DND-41 (cell line): Measurements from ENCODE around the gene GP9.

Experiments
- ATAC-seq: fragments of 200-7000 bp; cut with Tn5 transposase; 3 replicates; pipeline ENCODE4 v1.9.1; 2021; ENCODE audit warnings: low read depth; ENCODE audit not compliant: insufficient read depth
- DNase-seq: peaks from one replicate; pipeline ENCODE4 v3.0.0-alpha.2; 2020
- H2AFZ ChIP-seq: 2 replicates; pipeline ENCODE4 v1.6.0; 2012; ENCODE audit warnings: low read depth, low read length
- H3K27ac ChIP-seq: 2 replicates; pipeline ENCODE4 v1.5.1; 2012; ENCODE audit warnings: low read length, inconsistent platforms
- H3K27me3 ChIP-seq: fragments of 200-600 bp; sonication (generic); 2 replicates; pipeline ENCODE4 v1.6.0; 2012; ENCODE audit warnings: low read length, mild to moderate bottlenecking, inconsistent platforms; ENCODE audit not compliant: insufficient read depth, poor library complexity
- H3K36me3 ChIP-seq: 2 replicates; pipeline ENCODE4 v1.5.1; 2012; ENCODE audit warnings: low read length, inconsistent platforms; ENCODE audit not compliant: insufficient read depth
- H3K4me1 ChIP-seq: 2 replicates; pipeline ENCODE4 v1.5.1; 2012; ENCODE audit warnings: mild to moderate bottlenecking, low read length; ENCODE audit not compliant: insufficient read depth
- H3K4me2 ChIP-seq: 2 replicates; pipeline ENCODE4 v1.6.0; 2012; ENCODE audit warnings: mild to moderate bottlenecking, moderate library complexity, low read length, inconsistent platforms; ENCODE audit not compliant: insufficient read depth
- H3K4me3 ChIP-seq, 2 experiments: fragments of 200-600 bp in 1 of 2; shearing (Covaris generic) in 1 of 2; 2 replicates each; pipeline ENCODE4 v1.5.1; 2012 to 2016; ENCODE audit warnings: inconsistent platforms in 2 of 2, low read length in 2 of 2, mild to moderate bottlenecking in 2 of 2, low read depth in 1 of 2, moderate library complexity in 1 of 2
- H3K79me2 ChIP-seq: 2 replicates; pipeline ENCODE4 v1.6.0; 2012; ENCODE audit warnings: low read length, inconsistent platforms; ENCODE audit not compliant: insufficient read depth
- H3K9ac ChIP-seq: 2 replicates; pipeline ENCODE4 v1.6.0; 2012; ENCODE audit warnings: low read depth, mild to moderate bottlenecking, inconsistent platforms, low read length, moderate library complexity
- H3K9me3 ChIP-seq: 2 replicates; pipeline ENCODE4 v1.5.1; 2012; ENCODE audit warnings: low read length, moderate library complexity, mild to moderate bottlenecking, inconsistent platforms; ENCODE audit not compliant: insufficient read depth, severe bottlenecking
- H4K20me1 ChIP-seq: 2 replicates; pipeline ENCODE4 v1.6.0; 2012; ENCODE audit warnings: low read length; ENCODE audit not compliant: insufficient read depth
- EZH2 ChIP-seq: IDR thresholded peaks from 3 replicates; pipeline ENCODE4 v1.6.1; 2012; ENCODE audit warnings: borderline replicate concordance, low read depth, mild to moderate bottlenecking, moderate library complexity, low read length, inconsistent platforms; ENCODE audit not compliant: severe bottlenecking
- TF ChIP-seq, protein P1 (sequence below): IDR thresholded peaks from 2 replicates; pipeline ENCODE4 v1.5.1; 2012; ENCODE audit warnings: borderline replicate concordance, low read length, moderate library complexity, mild to moderate bottlenecking; ENCODE audit not compliant: poor library complexity, severe bottlenecking; ENCODE audit errors: extremely low read depth

Gene GP9

DNA sequence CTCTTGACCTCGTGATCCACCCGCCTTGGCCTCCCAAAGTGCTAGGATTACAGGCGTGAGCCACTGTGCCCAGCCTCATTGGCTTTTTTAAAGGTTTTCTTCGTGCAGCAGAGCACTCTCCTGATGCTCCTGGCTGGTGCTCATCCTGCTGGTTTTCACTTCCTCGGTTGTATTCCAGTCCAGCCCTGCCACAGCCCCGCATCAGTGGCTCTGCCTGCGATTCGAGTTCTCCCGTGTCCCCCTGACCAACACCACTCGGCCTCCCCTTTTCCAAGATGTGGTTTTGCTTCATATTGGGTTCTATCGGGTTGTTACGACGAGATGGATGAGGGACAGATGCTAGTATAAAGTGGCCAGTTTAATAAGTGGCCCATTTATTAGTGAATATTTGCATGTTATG lies 31.7 kb upstream of the GP9 start:
- ATAC-seq (no peak), DNase-seq (no peak)
- no peak overlapping the region for H3K4me3 ChIP-seq
- H3K9ac ChIP-seq: no peak overlapping the region
- H3K79me2 ChIP-seq: no peaks in the 10 kb centered on the region
- H4K20me1 ChIP-seq: no peaks in the 10 kb centered on the region
- H3K27me3 ChIP-seq: no peaks in the 10 kb centered on the region
- H3K9me3 ChIP-seq: no peaks in the 10 kb centered on the region
- no peak overlapping the region for H3K27ac ChIP-seq
- no peak overlapping the region for H2AFZ ChIP-seq
- peaks cover 20% of the 10 kb centered on the region for H3K4me1 ChIP-seq
- TF ChIP-seq EZH2: no peak
- TF ChIP-seq, protein P1, sequence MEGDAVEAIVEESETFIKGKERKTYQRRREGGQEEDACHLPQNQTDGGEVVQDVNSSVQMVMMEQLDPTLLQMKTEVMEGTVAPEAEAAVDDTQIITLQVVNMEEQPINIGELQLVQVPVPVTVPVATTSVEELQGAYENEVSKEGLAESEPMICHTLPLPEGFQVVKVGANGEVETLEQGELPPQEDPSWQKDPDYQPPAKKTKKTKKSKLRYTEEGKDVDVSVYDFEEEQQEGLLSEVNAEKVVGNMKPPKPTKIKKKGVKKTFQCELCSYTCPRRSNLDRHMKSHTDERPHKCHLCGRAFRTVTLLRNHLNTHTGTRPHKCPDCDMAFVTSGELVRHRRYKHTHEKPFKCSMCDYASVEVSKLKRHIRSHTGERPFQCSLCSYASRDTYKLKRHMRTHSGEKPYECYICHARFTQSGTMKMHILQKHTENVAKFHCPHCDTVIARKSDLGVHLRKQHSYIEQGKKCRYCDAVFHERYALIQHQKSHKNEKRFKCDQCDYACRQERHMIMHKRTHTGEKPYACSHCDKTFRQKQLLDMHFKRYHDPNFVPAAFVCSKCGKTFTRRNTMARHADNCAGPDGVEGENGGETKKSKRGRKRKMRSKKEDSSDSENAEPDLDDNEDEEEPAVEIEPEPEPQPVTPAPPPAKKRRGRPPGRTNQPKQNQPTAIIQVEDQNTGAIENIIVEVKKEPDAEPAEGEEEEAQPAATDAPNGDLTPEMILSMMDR: no peak
- no peak overlapping the region for H3K4me2 ChIP-seq
- H3K36me3 ChIP-seq: no peaks in the 10 kb centered on the region

DNA sequence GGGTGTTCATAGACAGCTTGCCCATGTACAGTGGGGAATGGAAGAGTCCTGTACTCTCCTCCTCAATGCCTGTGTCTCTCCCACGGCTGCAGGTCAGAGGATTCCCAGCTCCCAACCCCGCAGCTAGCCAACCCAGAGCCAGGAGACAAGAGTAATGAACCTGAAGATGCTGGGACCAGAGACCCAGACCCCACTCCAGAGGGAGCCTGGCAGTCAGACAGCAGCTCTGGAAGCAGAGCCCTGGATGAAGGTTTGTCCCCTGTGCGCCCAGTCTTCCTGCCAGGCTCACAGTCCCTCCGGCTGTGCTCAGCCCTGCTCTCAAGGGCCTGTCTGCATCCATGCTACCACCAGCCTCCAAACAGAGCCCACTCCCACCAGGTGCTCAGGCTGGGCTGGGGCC lies 30.0 kb upstream of the GP9 start:
- DNase-seq (no peak), ATAC-seq (no peak)
- peaks cover 19% of the 10 kb centered on the region for H3K4me1 ChIP-seq
- no peaks in the 10 kb centered on the region for H3K9me3 ChIP-seq
- no peak overlapping the region for H3K4me2 ChIP-seq
- H3K36me3 ChIP-seq: no peaks in the 10 kb centered on the region
- H3K9ac ChIP-seq: no peak overlapping the region
- H3K4me3 ChIP-seq: no peak overlapping the region
- H3K79me2 ChIP-seq: no peaks in the 10 kb centered on the region
- no peaks in the 10 kb centered on the region for H3K27me3 ChIP-seq
- no peaks in the 10 kb centered on the region for H4K20me1 ChIP-seq
- H3K27ac ChIP-seq: no peak overlapping the region
- TF ChIP-seq, protein P1: no peak
- no peak overlapping the region for H2AFZ ChIP-seq

DNA sequence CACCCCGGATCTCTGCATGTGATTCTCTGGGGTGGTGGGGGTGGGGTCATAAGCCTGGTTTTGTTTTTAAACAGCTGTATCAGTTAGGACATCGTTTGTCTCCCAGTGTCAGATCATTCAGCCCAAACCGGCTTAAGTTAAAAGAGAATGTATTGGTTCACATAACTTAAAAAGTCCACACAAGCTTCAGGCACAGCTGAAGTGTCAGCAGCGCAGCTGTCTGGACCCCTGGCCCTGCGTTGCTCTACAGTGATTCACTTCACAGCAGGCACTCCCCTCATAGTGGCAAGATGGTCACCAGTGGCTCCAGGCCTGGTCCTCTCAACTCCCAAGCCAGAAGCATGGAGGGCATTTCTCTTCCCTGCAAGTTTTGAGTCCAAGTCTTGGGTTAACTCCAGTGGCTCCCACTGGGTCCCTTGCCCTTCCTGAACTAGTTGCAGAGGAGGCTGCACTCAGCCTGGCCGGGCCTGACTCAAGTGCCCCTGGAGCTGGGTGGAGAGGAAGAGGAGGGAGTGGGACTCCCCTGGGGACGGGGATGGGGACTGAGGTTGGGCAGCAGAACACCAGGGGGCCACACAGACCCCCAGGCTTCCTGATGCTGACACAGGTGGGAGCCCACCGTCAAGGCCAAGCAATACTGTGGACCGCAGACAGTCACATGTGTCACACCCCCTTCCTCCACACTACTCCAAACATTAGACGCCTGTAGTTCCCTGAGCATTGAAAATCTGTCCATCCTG lies 28.9 kb upstream of the GP9 start:
- Histone ChIP-seq H3K27ac (no peak overlapping the region), H4K20me1 (no peaks in the 10 kb centered on the region), H3K4me3 (no peak overlapping the region), H2AFZ (no peak overlapping the region), H3K36me3 (no peaks in the 10 kb centered on the region), H3K4me1 (peaks cover 8% of the 10 kb centered on the region), H3K27me3 (no peaks in the 10 kb centered on the region), H3K9me3 (no peaks in the 10 kb centered on the region), H3K4me2 (no peak overlapping the region), H3K9ac (no peak overlapping the region), H3K79me2 (no peaks in the 10 kb centered on the region)
- DNase-seq (no peak), ATAC-seq (no peak)
- no peak for TF ChIP-seq EZH2
- TF ChIP-seq, protein P1: no peak
